ENCODE results near the gene STK32C.

DNA sequence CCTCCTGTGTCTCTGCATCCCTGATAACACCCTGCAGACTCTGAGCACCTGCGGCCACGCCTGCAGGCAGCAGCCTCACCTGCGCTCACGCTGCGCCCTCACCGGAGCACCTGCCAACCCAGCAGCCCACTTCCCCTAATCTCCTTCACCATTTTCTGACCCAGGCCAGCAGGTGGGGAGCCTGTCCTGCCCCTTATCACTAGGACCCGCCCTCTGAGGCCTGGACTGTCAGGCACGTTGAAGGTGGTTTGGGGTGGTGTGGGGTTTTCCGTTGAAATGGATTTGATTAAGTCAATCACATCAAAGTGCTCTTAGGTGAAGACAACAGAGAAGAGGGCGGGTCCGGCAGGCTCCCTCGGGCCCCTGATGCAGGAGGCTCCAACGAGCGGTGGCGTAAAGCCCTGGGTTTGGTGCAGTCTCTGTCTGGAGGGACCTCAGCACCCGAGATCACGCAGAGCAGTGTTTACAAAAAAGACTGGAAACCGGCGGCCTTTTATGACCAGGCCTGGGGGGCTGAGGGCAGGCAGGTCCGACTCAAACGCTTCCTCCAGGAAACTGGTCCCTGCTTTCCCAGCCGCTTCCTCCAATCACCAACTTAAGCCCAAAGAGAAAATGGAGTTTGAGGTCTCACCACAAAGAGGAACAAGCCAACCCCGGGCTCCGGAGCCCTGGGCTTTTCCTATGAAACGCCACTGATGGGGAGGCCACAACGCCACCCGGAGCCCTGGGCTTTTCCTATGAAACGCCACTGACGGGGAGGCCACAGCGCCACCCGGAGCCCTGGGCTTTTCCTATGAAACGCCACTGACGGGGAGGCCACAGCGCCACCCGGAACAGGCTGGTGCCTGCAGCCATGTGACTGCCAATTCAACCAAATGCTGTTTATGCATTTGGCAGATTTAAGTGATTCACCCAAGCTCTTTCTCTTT is 75.5 kb downstream of the STK32C start:
- TF ChIP-seq, protein P1, sequence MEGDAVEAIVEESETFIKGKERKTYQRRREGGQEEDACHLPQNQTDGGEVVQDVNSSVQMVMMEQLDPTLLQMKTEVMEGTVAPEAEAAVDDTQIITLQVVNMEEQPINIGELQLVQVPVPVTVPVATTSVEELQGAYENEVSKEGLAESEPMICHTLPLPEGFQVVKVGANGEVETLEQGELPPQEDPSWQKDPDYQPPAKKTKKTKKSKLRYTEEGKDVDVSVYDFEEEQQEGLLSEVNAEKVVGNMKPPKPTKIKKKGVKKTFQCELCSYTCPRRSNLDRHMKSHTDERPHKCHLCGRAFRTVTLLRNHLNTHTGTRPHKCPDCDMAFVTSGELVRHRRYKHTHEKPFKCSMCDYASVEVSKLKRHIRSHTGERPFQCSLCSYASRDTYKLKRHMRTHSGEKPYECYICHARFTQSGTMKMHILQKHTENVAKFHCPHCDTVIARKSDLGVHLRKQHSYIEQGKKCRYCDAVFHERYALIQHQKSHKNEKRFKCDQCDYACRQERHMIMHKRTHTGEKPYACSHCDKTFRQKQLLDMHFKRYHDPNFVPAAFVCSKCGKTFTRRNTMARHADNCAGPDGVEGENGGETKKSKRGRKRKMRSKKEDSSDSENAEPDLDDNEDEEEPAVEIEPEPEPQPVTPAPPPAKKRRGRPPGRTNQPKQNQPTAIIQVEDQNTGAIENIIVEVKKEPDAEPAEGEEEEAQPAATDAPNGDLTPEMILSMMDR (IDR thresholded peaks at IDR 0.05; ENCODE audit: poor library complexity, severe bottlenecking) = no peak
- no peak for TF ChIP-seq EP300 (conservative IDR thresholded peaks at IDR 0.05; ENCODE audit: poor library complexity, severe bottlenecking)

Data from neural cell (in vitro differentiated cells).